Colonic mucosa (tissue), 4 donors: ENCODE measurements around the gene AGAP1. TPM values are rescaled to one million over a fixed set of nuclear protein-coding genes. Genes with fewer than 3 reads are reported as not detected.

ENCODE experiments used
- DNase-seq: peaks from one replicate; pipeline ENCODE4 v3.0.0-alpha.2; 2020
- H3K27ac ChIP-seq: fragments of 200-600 bp; one replicate; pipeline ENCODE4 v1.8.0; 2021
- H3K27me3 ChIP-seq: fragments of 200-600 bp; one replicate; pipeline ENCODE4 v1.8.0; 2021
- H3K36me3 ChIP-seq: fragments of 200-600 bp; one replicate; pipeline ENCODE4 v1.8.0; 2021
- H3K4me1 ChIP-seq: fragments of 200-600 bp; one replicate; pipeline ENCODE4 v1.8.0; 2021; ENCODE audit warnings: mild to moderate bottlenecking
- H3K4me3 ChIP-seq: fragments of 200-600 bp; one replicate; pipeline ENCODE4 v1.8.0; 2021
- H3K9ac ChIP-seq, 2 donors: one replicate each; pipeline ENCODE4 v1.7.0; 2013; ENCODE audit warnings: control low read depth in 2 of 2, low read depth in 2 of 2, low read length in 2 of 2
- H3K9me3 ChIP-seq: fragments of 200-600 bp; one replicate; pipeline ENCODE4 v1.8.0; 2021
- intact Hi-C: fragments of 100-400 bp; cut with DNase I; formaldehyde crosslinking; loops from one replicate; pipeline ENCODE4 v1.14.1; 2022
- total RNA-seq, 2 donors: library from RNA; stranded (reverse); fragmentation: NEBNext Ultra II Directional in 1 of 2; extraction: Animal tissue kit (Norgen Biotek cat#: 25700) in 1 of 2; gene quantifications; one replicate each; pipeline ENCODE4 v1.2.1, GENCODE V29; 2021
- TF ChIP-seq, protein P1 (sequence below): fragments of 200-600 bp; IDR thresholded peaks from one replicate; pipeline ENCODE4 v1.8.0; 2022; ENCODE audit warnings: antibody characterized with exemption, mild to moderate bottlenecking
- donor health status: healthy.
- donor health status: DM: no; HTN: no; CAD: no.
- donor health status: DM: no; HTN: no; CAD: no.

AGAP1 gene
- total RNA-seq, 2 donors from 2014 or later: 62.1 to 62.9 TPM

DNA sequence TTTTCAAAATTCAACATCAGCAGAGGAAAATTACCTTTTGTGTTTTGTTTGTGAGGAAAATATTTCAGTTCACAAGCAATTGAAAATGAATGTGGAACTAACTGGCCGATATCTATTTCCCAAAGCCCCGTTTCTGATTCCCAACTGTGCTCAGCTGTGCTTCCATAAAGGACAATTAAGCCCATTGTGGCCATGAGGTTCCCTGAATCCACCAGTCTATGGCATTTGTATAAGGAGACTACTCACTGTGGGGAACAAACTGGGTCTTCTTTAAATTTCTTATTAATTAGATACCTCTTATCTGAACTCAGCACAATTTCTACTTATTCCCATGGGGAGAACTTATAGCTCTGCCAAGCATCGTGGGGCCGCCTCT, 31.4 kb upstream of the AGAP1 start:
- Histone ChIP-seq H3K36me3 (no peaks in the 10 kb centered on the region), H3K9me3 (no peaks in the 10 kb centered on the region), H3K9ac (no peak overlapping the region), H3K4me1 (no peaks in the 10 kb centered on the region), H3K4me3 (no peak overlapping the region), H3K27me3 (no peaks in the 10 kb centered on the region), H3K27ac (no peak overlapping the region)
- intact Hi-C loops: no loop called here
- no peak for DNase-seq
- TF ChIP-seq, protein P1, sequence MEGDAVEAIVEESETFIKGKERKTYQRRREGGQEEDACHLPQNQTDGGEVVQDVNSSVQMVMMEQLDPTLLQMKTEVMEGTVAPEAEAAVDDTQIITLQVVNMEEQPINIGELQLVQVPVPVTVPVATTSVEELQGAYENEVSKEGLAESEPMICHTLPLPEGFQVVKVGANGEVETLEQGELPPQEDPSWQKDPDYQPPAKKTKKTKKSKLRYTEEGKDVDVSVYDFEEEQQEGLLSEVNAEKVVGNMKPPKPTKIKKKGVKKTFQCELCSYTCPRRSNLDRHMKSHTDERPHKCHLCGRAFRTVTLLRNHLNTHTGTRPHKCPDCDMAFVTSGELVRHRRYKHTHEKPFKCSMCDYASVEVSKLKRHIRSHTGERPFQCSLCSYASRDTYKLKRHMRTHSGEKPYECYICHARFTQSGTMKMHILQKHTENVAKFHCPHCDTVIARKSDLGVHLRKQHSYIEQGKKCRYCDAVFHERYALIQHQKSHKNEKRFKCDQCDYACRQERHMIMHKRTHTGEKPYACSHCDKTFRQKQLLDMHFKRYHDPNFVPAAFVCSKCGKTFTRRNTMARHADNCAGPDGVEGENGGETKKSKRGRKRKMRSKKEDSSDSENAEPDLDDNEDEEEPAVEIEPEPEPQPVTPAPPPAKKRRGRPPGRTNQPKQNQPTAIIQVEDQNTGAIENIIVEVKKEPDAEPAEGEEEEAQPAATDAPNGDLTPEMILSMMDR: no peak

DNA sequence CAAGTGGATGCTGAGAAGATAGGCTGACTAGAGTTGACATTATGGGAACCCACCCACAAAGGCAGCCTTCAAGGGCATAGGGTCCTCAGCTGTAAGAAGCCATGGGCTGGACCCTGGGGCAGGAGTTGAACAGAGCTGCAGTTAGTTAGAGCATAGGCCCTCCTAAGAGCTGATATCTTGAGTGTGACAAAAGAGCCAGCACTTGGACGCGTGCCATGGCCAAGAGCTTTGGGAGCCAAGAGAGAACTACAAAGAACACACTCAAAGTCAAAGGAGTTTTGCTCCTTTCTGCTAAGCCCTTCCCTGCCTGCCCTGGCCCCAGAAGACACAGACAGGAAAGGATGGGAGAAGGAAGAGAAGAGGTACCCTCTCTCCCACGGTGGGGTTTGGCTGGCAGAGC, 29.9 kb upstream of the AGAP1 start:
- H3K27ac ChIP-seq: no peak overlapping the region
- TF ChIP-seq, protein P1: no peak
- no peak overlapping the region for H3K9ac ChIP-seq
- H3K4me1 ChIP-seq: no peaks in the 10 kb centered on the region
- H3K27me3 ChIP-seq: no peaks in the 10 kb centered on the region
- DNase-seq: no peak
- intact Hi-C loops: no loop called here
- H3K4me3 ChIP-seq: no peak overlapping the region
- H3K9me3 ChIP-seq: no peaks in the 10 kb centered on the region
- no peaks in the 10 kb centered on the region for H3K36me3 ChIP-seq

DNA sequence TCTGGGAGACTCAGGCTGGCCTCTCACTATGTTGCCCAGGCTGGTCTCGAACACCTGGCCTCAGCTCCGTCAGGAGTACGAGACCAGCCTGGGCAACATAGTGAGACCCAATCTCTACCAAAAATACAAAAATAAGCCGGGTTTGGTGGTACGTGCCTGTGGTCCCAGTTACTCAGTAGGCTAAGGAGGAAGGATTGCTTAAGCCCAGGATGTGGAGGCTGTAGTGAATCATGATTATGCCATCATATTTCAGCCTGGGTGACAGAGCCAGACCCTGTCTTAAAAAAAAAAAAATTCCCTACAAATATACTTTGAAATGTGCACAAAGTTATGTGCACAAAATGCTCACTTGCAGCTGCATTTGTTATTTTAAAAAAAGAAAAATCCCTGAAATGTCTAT, 26.3 kb upstream of the AGAP1 start:
- H3K4me1 ChIP-seq: no peaks in the 10 kb centered on the region
- H3K27ac ChIP-seq: no peak overlapping the region
- no peaks in the 10 kb centered on the region for H3K36me3 ChIP-seq
- no peaks in the 10 kb centered on the region for H3K9me3 ChIP-seq
- H3K27me3 ChIP-seq: no peaks in the 10 kb centered on the region
- no peak for DNase-seq
- no peak overlapping the region for H3K9ac ChIP-seq
- TF ChIP-seq, protein P1: no peak
- intact Hi-C loops: no loop called here
- no peak overlapping the region for H3K4me3 ChIP-seq

DNA sequence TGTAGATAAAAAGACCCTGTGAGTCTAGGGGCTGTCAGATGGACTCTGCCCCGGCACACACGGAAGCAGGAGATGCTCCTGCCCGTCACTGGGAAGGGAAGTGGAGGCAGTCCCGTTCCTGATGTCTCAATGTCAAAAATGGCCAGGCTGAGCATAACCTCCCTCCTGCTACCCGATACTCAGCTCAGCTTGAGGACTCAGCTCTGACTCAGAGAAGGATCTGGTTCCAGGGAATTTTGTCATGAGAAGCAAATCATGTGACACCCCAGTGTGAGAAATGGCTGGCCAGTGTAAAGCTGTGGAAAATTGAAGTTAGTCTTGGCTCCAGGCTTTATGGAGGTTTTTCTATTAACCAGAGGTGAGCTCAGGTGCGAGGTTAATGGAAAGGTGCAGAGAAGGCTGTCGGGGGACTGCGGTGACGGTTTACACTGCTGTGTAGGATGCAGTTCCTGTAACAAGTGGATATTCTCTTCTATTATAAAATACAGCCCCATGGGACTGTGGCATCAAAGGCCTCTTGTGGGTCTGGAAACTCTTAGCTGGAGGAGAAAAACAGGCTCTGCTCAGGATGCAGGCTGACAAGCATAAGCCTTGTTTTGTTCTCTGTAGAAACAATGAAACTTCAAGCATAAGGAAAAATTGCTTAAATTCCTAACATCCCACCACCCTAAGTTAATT, 24.7 kb upstream of the AGAP1 start:
- Histone ChIP-seq H3K27me3 (no peaks in the 10 kb centered on the region), H3K36me3 (no peaks in the 10 kb centered on the region), H3K27ac (no peak overlapping the region), H3K9me3 (no peaks in the 10 kb centered on the region), H3K9ac (no peak overlapping the region), H3K4me3 (no peak overlapping the region), H3K4me1 (no peaks in the 10 kb centered on the region)
- DNase-seq: peak; percentile 31
- intact Hi-C loops: no loop called here
- TF ChIP-seq, protein P1: no peak

DNA sequence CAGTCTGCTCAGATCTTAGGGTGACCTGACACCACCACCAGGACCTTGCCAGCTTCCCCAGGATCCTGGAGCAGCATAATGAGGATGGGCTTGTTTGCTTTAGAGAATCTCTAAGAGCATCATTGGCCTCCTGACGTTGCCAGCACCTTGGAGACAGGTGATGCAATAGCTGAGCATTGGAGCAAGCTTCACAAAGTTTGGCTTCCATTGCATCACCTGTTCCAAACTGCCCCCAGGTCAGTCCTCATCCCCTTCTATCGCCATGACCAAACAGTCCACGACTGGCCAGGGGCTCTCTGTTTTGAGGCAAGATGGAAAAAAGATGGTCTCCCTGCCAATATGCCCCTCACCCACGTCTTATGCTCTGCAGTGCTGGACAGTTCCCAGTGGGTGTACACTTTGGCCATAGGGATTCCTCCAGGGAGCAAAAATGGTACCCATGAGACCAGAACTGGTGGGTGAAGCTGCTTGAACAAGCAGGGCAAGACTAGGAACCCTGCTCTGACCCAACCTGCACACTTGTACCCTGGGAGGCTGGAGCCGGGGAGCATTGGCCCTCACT, 22.6 kb upstream of the AGAP1 start:
- no peaks in the 10 kb centered on the region for H3K4me1 ChIP-seq
- intact Hi-C loops: no loop called here

More for the DNA sequence above, 22.6 kb upstream of the AGAP1 start:
- Histone ChIP-seq H3K9ac (no peak overlapping the region), H3K4me3 (no peak overlapping the region), H3K9me3 (no peaks in the 10 kb centered on the region), H3K27me3 (no peaks in the 10 kb centered on the region), H3K36me3 (no peaks in the 10 kb centered on the region), H3K27ac (no peak overlapping the region)
- TF ChIP-seq, protein P1: no peak
- no peak for DNase-seq
